Neural cell (in vitro differentiated cells): ENCODE measurements around the gene GDI1.

ENCODE experiments used
- EP300 ChIP-seq: fragments of 450-650 bp; conservative IDR thresholded peaks from 2 replicates; pipeline ENCODE4 v1.6.1; 2014; ENCODE audit warnings: antibody characterized with exemption, mild to moderate bottlenecking, moderate library complexity; ENCODE audit not compliant: poor library complexity, severe bottlenecking
- EZH2 ChIP-seq: fragments of 200-600, 300-800 bp; shearing (Covaris generic), sonication (generic); IDR thresholded peaks from 2 replicates; pipeline ENCODE4 v1.6.1; 2014; ENCODE audit warnings: antibody characterized with exemption, low read length, borderline replicate concordance, mild to moderate bottlenecking; ENCODE audit not compliant: insufficient read depth, poor library complexity, severe bottlenecking
- POLR2AphosphoS5 ChIP-seq: IDR thresholded peaks from 2 replicates; pipeline ENCODE4 v1.6.1; 2012
- RAD21 ChIP-seq: fragments of 450-650 bp; conservative IDR thresholded peaks from 2 replicates; pipeline ENCODE4 v1.6.1; 2014; ENCODE audit warnings: antibody characterized with exemption, mild to moderate bottlenecking, moderate library complexity
- SMC3 ChIP-seq: fragments of 450-650 bp; conservative IDR thresholded peaks from 2 replicates; pipeline ENCODE4 v1.6.1; 2014; ENCODE audit warnings: antibody characterized with exemption, mild to moderate bottlenecking, moderate library complexity; ENCODE audit not compliant: poor library complexity
- TAF1 ChIP-seq: IDR thresholded peaks from 2 replicates; pipeline ENCODE4 v1.6.1; 2012; ENCODE audit warnings: low read depth
- TF ChIP-seq, protein P1 (sequence below): fragments of 450-650 bp; IDR thresholded peaks from 2 replicates; pipeline ENCODE4 v1.5.1; 2014; ENCODE audit warnings: antibody characterized with exemption, mild to moderate bottlenecking, moderate library complexity; ENCODE audit not compliant: poor library complexity, severe bottlenecking
- TF ChIP-seq, protein P2 (sequence below): IDR thresholded peaks from 2 replicates; pipeline ENCODE4 v1.6.1; 2012; ENCODE audit warnings: borderline replicate concordance

DNA sequence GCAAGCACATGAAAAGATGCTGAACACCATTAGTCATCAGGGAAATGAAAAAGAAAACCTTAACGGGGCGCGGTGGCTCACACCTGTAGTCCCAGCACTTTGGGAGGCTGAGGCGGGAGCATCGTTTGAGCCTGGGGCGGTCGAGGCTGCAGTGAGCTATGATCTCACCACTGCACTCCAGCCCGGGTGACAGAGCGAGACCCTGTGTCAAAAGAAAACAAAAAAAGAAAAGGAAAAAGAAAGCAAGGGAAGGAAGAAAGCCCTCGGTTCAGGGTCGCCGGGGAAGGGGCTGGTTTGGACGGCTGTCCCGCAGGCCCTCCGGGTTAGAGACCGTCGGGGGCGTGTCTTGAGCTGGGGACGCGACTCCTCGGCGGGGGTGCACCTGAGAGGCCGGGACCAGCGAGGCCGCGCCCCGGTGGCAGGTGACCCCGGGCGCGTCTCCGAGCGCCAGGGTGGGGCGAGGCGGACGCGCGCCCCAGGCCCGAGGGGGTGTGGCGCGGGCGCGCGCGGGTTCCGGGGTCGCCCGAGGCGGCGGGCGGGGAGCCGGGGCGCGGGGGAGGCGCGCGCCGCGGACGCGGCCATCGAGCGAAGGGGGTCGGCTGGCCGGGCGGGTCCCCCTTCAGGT, 20.6 kb downstream of the GDI1 start:
- TF ChIP-seq, protein P1, sequence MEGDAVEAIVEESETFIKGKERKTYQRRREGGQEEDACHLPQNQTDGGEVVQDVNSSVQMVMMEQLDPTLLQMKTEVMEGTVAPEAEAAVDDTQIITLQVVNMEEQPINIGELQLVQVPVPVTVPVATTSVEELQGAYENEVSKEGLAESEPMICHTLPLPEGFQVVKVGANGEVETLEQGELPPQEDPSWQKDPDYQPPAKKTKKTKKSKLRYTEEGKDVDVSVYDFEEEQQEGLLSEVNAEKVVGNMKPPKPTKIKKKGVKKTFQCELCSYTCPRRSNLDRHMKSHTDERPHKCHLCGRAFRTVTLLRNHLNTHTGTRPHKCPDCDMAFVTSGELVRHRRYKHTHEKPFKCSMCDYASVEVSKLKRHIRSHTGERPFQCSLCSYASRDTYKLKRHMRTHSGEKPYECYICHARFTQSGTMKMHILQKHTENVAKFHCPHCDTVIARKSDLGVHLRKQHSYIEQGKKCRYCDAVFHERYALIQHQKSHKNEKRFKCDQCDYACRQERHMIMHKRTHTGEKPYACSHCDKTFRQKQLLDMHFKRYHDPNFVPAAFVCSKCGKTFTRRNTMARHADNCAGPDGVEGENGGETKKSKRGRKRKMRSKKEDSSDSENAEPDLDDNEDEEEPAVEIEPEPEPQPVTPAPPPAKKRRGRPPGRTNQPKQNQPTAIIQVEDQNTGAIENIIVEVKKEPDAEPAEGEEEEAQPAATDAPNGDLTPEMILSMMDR: no peak
- TF ChIP-seq EZH2: no peak
- TF ChIP-seq RAD21: no peak
- no peak for TF ChIP-seq SMC3
- TF ChIP-seq, protein P2, sequence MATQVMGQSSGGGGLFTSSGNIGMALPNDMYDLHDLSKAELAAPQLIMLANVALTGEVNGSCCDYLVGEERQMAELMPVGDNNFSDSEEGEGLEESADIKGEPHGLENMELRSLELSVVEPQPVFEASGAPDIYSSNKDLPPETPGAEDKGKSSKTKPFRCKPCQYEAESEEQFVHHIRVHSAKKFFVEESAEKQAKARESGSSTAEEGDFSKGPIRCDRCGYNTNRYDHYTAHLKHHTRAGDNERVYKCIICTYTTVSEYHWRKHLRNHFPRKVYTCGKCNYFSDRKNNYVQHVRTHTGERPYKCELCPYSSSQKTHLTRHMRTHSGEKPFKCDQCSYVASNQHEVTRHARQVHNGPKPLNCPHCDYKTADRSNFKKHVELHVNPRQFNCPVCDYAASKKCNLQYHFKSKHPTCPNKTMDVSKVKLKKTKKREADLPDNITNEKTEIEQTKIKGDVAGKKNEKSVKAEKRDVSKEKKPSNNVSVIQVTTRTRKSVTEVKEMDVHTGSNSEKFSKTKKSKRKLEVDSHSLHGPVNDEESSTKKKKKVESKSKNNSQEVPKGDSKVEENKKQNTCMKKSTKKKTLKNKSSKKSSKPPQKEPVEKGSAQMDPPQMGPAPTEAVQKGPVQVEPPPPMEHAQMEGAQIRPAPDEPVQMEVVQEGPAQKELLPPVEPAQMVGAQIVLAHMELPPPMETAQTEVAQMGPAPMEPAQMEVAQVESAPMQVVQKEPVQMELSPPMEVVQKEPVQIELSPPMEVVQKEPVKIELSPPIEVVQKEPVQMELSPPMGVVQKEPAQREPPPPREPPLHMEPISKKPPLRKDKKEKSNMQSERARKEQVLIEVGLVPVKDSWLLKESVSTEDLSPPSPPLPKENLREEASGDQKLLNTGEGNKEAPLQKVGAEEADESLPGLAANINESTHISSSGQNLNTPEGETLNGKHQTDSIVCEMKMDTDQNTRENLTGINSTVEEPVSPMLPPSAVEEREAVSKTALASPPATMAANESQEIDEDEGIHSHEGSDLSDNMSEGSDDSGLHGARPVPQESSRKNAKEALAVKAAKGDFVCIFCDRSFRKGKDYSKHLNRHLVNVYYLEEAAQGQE: peak; percentile 20
- TF ChIP-seq EP300: no peak
- TF ChIP-seq TAF1: no peak
- peak; percentile 40 for TF ChIP-seq POLR2AphosphoS5
